Activated naive CD8-positive, alpha-beta T cell treated with anti-CD3 and anti-CD28 coated beads for 36 hours (primary cell): ENCODE results near the gene CCSER1. TPM values are rescaled to one million over a fixed set of nuclear protein-coding genes. Genes with fewer than 3 reads are reported as not detected.
"Not testable (repeated sequence)": the region's sequence is repeated elsewhere in the genome, so short reads cannot be mapped to it uniquely, and the experiment has no call there.

ENCODE experiments used
- DNase-seq: peaks from one replicate; pipeline ENCODE4 v3.0.0; 2021
- H3K27ac Mint-ChIP-seq: one replicate; pipeline ENCODE4 v1.8.0; 2022; ENCODE audit warnings: mild to moderate bottlenecking, moderate library complexity, mixed read lengths
- H3K27me3 Mint-ChIP-seq: one replicate; pipeline ENCODE4 v1.8.0; 2022; ENCODE audit warnings: mild to moderate bottlenecking, mixed read lengths
- H3K36me3 Mint-ChIP-seq: one replicate; pipeline ENCODE4 v1.8.0; 2021; ENCODE audit warnings: mild to moderate bottlenecking, mixed read lengths
- H3K4me1 Mint-ChIP-seq: one replicate; pipeline ENCODE4 v1.8.0; 2021; ENCODE audit warnings: mixed read lengths
- H3K4me3 Mint-ChIP-seq: one replicate; pipeline ENCODE4 v1.8.0; 2022; ENCODE audit warnings: mild to moderate bottlenecking, moderate library complexity, mixed read lengths
- H3K9me3 Mint-ChIP-seq: one replicate; pipeline ENCODE4 v1.8.0; 2022; ENCODE audit warnings: mixed read lengths
- total RNA-seq, 2 experiments: library from RNA; stranded (reverse); gene quantifications; one replicate each; pipeline ENCODE4 v1.2.3, GENCODE V29; 2021

Gene CCSER1
- total RNA-seq, 2 experiments from 2014 or later, result 0.29 to 0.42 TPM

GRCh38 chr4:91207535-91207934 lies 1080.3 kb downstream of the CCSER1 start:
- Mint-ChIP-seq H3K36me3 (no peaks in the 10 kb centered on the region), H3K4me1 (no peaks in the 10 kb centered on the region), H3K4me3 (no peak overlapping the region), H3K9me3 (no peaks in the 10 kb centered on the region), H3K27ac (no peak overlapping the region), H3K27me3 (no peaks in the 10 kb centered on the region)
- DNase-seq, result no peak

DNA sequence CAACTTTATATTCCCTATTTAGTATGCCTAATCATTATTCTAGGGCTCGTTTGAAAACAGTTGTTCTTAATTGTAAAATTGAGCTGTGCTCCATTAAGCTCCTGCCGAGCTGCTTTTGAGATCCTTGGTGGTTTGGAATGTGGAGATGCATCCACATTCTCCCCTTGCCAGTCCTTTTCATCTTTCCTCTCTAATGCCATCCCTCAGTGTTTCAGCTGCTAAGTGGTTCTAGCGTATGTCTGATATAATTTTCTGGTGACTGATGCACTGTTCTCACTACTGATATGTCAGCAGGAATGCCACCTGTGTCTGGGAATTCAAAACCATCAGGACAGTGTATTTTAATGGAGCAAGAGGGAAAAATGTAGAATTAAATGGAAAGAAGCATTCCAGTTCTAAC lies 1085.0 kb downstream of the CCSER1 start:
- no peak for DNase-seq
- H3K4me1 Mint-ChIP-seq, result no peaks in the 10 kb centered on the region
- H3K36me3 Mint-ChIP-seq, result no peaks in the 10 kb centered on the region
- H3K27ac Mint-ChIP-seq, result no peak overlapping the region
- H3K27me3 Mint-ChIP-seq, result no peaks in the 10 kb centered on the region
- H3K4me3 Mint-ChIP-seq, result no peak overlapping the region
- H3K9me3 Mint-ChIP-seq, result peaks cover 2% of the 10 kb centered on the region

GRCh38 chr4:91217831-91218403 lies 1090.7 kb downstream of the CCSER1 start:
- H3K27ac Mint-ChIP-seq, H3K4me1 Mint-ChIP-seq, H3K9me3 Mint-ChIP-seq, H3K36me3 Mint-ChIP-seq, DNase-seq, H3K4me3 Mint-ChIP-seq, H3K27me3 Mint-ChIP-seq: not testable (repeated sequence)

DNA sequence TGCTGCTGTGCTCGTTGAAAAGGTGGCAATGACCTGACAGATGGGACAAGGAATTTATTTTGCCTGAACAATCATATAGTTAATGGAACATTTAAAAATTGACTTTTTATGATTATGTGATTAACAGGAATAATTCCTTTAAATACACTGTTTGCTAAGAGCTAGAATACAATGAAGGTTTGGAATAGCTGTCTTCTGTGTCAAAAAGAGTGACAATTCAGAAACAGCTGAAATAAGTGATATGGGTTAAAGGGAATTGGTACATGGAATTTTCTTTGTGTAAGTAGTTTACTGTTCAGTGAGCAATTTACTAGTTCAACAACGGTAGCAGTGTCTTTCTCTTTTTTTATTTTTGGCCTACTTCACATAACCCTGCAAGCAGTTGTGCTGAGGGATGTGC lies 1093.1 kb downstream of the CCSER1 start:
- H3K27me3 Mint-ChIP-seq, result no peaks in the 10 kb centered on the region
- DNase-seq, result no peak
- no peaks in the 10 kb centered on the region for H3K4me1 Mint-ChIP-seq
- peaks cover 2% of the 10 kb centered on the region for H3K9me3 Mint-ChIP-seq
- H3K27ac Mint-ChIP-seq, result no peak overlapping the region
- no peaks in the 10 kb centered on the region for H3K36me3 Mint-ChIP-seq
- H3K4me3 Mint-ChIP-seq, result no peak overlapping the region

DNA sequence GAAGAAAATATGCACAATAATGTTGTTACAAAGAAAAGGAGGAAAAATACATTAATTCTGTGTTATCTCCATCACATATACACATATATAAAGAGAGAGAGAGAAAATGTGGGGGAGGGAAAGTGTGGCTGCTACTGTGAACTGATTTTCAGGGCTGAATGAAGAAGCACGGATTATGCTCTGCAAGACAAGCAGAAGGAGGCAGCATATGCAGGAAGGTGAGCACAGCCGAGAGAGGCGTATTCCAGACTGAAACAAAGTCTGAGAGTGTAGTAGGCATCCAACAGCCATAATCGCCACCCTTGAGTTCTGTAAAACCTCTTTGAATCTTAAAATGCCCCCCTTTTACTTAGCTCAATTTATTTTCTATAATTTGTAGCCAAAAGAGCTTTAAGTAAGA lies 1094.8 kb downstream of the CCSER1 start:
- DNase-seq, result no peak
- no peaks in the 10 kb centered on the region for H3K9me3 Mint-ChIP-seq
- no peak overlapping the region for H3K27ac Mint-ChIP-seq
- H3K36me3 Mint-ChIP-seq, result no peaks in the 10 kb centered on the region
- no peaks in the 10 kb centered on the region for H3K4me1 Mint-ChIP-seq
- H3K27me3 Mint-ChIP-seq, result no peaks in the 10 kb centered on the region
- H3K4me3 Mint-ChIP-seq, result no peak overlapping the region

- H3K27me3 Mint-ChIP-seq, result no peaks in the 10 kb centered on the region
- H3K27ac Mint-ChIP-seq, result no peak overlapping the region
- H3K36me3 Mint-ChIP-seq, result no peaks in the 10 kb centered on the region
- peaks cover 2% of the 10 kb centered on the region for H3K9me3 Mint-ChIP-seq
- no peak overlapping the region for H3K4me3 Mint-ChIP-seq
- no peak for DNase-seq
- no peaks in the 10 kb centered on the region for H3K4me1 Mint-ChIP-seq
Observed at GRCh38 chr4:91226867-91227266, 1099.7 kb downstream of the CCSER1 start.

GRCh38 chr4:91228659-91229058 lies 1101.5 kb downstream of the CCSER1 start:
- H3K9me3 Mint-ChIP-seq, result peaks cover 2% of the 10 kb centered on the region
- H3K27me3 Mint-ChIP-seq, result no peaks in the 10 kb centered on the region
- H3K36me3 Mint-ChIP-seq, result no peaks in the 10 kb centered on the region
- H3K27ac Mint-ChIP-seq, result no peak overlapping the region
- H3K4me3 Mint-ChIP-seq, result no peak overlapping the region
- DNase-seq, result no peak
- H3K4me1 Mint-ChIP-seq, result no peaks in the 10 kb centered on the region

- no peak for DNase-seq
- Mint-ChIP-seq H3K36me3 (no peaks in the 10 kb centered on the region), H3K4me1 (no peaks in the 10 kb centered on the region)
Observed at GRCh38 chr4:91233164-91233563, 1106.0 kb downstream of the CCSER1 start.

GRCh38 chr4:91243132-91243531 lies 1115.9 kb downstream of the CCSER1 start:
- Mint-ChIP-seq H3K4me1 (no peaks in the 10 kb centered on the region), H3K27ac (no peak overlapping the region), H3K27me3 (no peaks in the 10 kb centered on the region), H3K36me3 (no peaks in the 10 kb centered on the region), H3K4me3 (no peak overlapping the region), H3K9me3 (peaks cover 5% of the 10 kb centered on the region)
- no peak for DNase-seq

More at GRCh38 chr4:91233164-91233563, 1106.0 kb downstream of the CCSER1 start:
- H3K9me3 Mint-ChIP-seq, result peaks cover 2% of the 10 kb centered on the region
- no peak overlapping the region for H3K4me3 Mint-ChIP-seq
- H3K27ac Mint-ChIP-seq, result no peak overlapping the region
- no peaks in the 10 kb centered on the region for H3K27me3 Mint-ChIP-seq

DNA sequence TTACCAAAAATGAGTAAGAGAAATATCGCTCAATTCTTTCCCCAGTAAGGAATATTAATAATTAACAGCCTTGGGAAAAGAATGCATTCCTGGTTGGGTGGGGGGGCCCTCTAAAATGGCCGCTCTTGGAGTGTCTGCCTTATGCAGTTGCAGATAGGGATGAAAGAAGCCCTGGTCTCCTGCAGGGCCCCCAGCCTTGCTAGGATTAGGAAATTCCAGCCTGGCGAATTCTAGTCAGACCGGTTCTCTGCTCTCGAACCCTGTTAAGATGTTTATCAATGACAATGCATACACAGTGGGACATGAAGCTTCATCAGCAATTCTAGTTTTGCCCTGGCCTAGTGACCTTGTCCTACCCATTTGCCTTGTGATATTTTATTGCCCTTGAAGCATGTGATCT lies 1128.8 kb downstream of the CCSER1 start:
- peaks cover 5% of the 10 kb centered on the region for H3K9me3 Mint-ChIP-seq
- no peak overlapping the region for H3K4me3 Mint-ChIP-seq
- H3K4me1 Mint-ChIP-seq, result no peaks in the 10 kb centered on the region
- H3K36me3 Mint-ChIP-seq, result no peaks in the 10 kb centered on the region
- H3K27me3 Mint-ChIP-seq, result no peaks in the 10 kb centered on the region
- no peak overlapping the region for H3K27ac Mint-ChIP-seq
- DNase-seq, result no peak

- DNase-seq, result no peak
- peaks cover 5% of the 10 kb centered on the region for H3K9me3 Mint-ChIP-seq
- H3K4me3 Mint-ChIP-seq, result no peak overlapping the region
- no peak overlapping the region for H3K27ac Mint-ChIP-seq
- H3K36me3 Mint-ChIP-seq, result no peaks in the 10 kb centered on the region
- H3K27me3 Mint-ChIP-seq, result no peaks in the 10 kb centered on the region
- no peaks in the 10 kb centered on the region for H3K4me1 Mint-ChIP-seq
Observed at GRCh38 chr4:91256751-91257150, 1129.6 kb downstream of the CCSER1 start.

DNA sequence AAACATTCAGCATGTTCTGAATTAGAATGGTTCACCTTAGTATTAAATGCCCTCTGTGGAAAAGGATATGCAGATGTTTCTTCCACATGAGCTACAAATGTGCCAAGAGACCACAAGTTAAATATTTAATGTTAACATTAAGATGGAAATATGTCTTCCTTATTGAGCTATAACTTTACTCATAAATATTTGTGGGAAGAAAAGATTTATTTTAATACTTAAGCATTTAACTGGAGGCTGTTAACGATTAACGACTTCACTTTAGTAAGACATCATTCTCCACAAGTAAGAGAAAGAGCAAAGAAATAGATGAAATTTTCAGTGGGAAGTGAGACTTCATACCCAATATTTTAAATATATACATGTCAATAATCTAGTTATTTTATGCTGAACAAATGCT lies 1130.5 kb downstream of the CCSER1 start:
- no peak overlapping the region for H3K27ac Mint-ChIP-seq
- H3K4me3 Mint-ChIP-seq, result no peak overlapping the region
- H3K4me1 Mint-ChIP-seq, result no peaks in the 10 kb centered on the region
- H3K9me3 Mint-ChIP-seq, result peaks cover 5% of the 10 kb centered on the region
- no peaks in the 10 kb centered on the region for H3K36me3 Mint-ChIP-seq
- DNase-seq, result no peak
- no peaks in the 10 kb centered on the region for H3K27me3 Mint-ChIP-seq

- Mint-ChIP-seq H3K4me1 (no peaks in the 10 kb centered on the region), H3K27me3 (no peaks in the 10 kb centered on the region), H3K4me3 (no peak overlapping the region), H3K27ac (no peak overlapping the region), H3K36me3 (no peaks in the 10 kb centered on the region), H3K9me3 (peaks cover 5% of the 10 kb centered on the region)
- no peak for DNase-seq
Observed at GRCh38 chr4:91258326-91258725, 1131.1 kb downstream of the CCSER1 start.

- no peaks in the 10 kb centered on the region for H3K36me3 Mint-ChIP-seq
- H3K4me3 Mint-ChIP-seq, result no peak overlapping the region
- H3K9me3 Mint-ChIP-seq, result peaks cover 3% of the 10 kb centered on the region
- H3K27me3 Mint-ChIP-seq, result no peaks in the 10 kb centered on the region
- no peak overlapping the region for H3K27ac Mint-ChIP-seq
- H3K4me1 Mint-ChIP-seq, result no peaks in the 10 kb centered on the region
- DNase-seq, result no peak
Observed at GRCh38 chr4:91267543-91267942, 1140.3 kb downstream of the CCSER1 start.

- not testable (repeated sequence) for H3K4me3 Mint-ChIP-seq, H3K36me3 Mint-ChIP-seq, H3K27ac Mint-ChIP-seq, H3K4me1 Mint-ChIP-seq, H3K27me3 Mint-ChIP-seq, H3K9me3 Mint-ChIP-seq, DNase-seq
Observed at GRCh38 chr4:91268481-91268880, 1141.3 kb downstream of the CCSER1 start.

- Mint-ChIP-seq H3K4me3 (no peak overlapping the region), H3K36me3 (no peaks in the 10 kb centered on the region), H3K4me1 (no peaks in the 10 kb centered on the region), H3K9me3 (peaks cover 3% of the 10 kb centered on the region), H3K27me3 (no peaks in the 10 kb centered on the region), H3K27ac (no peak overlapping the region)
- DNase-seq, result no peak
Observed at GRCh38 chr4:91268913-91269312, 1141.7 kb downstream of the CCSER1 start.

DNA sequence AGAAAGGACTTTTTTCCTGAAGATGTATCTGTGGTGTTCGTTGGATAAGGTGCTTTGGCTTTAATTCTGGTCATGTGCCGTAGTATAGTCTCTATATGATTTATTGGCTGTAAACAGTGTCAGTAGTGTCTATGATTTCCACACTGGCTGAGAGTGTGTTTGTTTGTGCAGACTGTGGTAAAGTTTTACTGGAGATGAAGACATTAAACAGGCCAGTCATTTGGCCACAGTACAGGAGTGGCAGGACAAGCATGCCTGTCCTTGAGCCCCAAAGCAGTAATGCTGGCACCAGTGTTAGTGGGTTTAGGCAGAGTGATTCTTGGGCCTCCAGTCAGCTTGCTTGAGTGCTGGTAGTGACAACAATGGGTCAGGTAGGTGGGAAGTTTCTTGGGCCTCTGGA lies 1152.7 kb downstream of the CCSER1 start:
- no peaks in the 10 kb centered on the region for H3K27me3 Mint-ChIP-seq
- no peaks in the 10 kb centered on the region for H3K36me3 Mint-ChIP-seq
- no peak overlapping the region for H3K27ac Mint-ChIP-seq
- no peak for DNase-seq
- peaks cover 12% of the 10 kb centered on the region for H3K9me3 Mint-ChIP-seq
- H3K4me3 Mint-ChIP-seq, result no peak overlapping the region
- H3K4me1 Mint-ChIP-seq, result no peaks in the 10 kb centered on the region
